ENCODE results near the gene GHDC.

Gene GHDC

GRCh38 chr17:42203354-42203753 lies 9.1 kb upstream of the GHDC start:
- Histone ChIP-seq H3K18ac (ENCODE audit: low read length) (no peak overlapping the region), H2BK12ac (ENCODE audit: low read length) (no peak overlapping the region), H2BK15ac (ENCODE audit: low read length) (no peak overlapping the region), H3K4ac (ENCODE audit: low read length) (no peak overlapping the region), H4K8ac (ENCODE audit: low read depth, low read length) (no peak overlapping the region), H3K9ac (ENCODE audit: low read depth, low read length, poor library complexity) (no peak overlapping the region), H3K9me3 (replicated peaks in 1 of 2; ENCODE audit: control insufficient read depth in 2 of 2, insufficient read depth in 1 of 2, low read depth in 1 of 2, low read length in 2 of 2) (no peaks in the 10 kb centered on the region), H3K23ac (ENCODE audit: low read depth, low read length, poor library complexity) (no peak overlapping the region), H3K36me3 (replicated peaks in 1 of 2; ENCODE audit: control insufficient read depth in 2 of 2, insufficient read depth in 2 of 2, low read length in 2 of 2) (peaks cover 32 to 95% of the 10 kb centered on the region in 2 donors), H4K91ac (ENCODE audit: low read depth, low read length, poor library complexity) (no peak overlapping the region), H2AK5ac (ENCODE audit: low read depth, low read length) (no peak overlapping the region), H3K4me1 (ENCODE audit: control insufficient read depth in 2 of 2, insufficient read depth in 1 of 2, low read depth in 1 of 2, low read length in 2 of 2) (no peaks in the 10 kb centered on the region), H3K27me3 (ENCODE audit: control insufficient read depth in 3 of 3, insufficient read depth in 3 of 3, low read depth in 1 of 3, low read length in 3 of 3) (no peaks in the 10 kb centered on the region), H3K79me1 (ENCODE audit: low read depth, low read length) (no peaks in the 10 kb centered on the region), H2AFZ (ENCODE audit: low read length) (no peak overlapping the region), H2BK120ac (ENCODE audit: low read depth, low read length) (no peak overlapping the region), H3K14ac (ENCODE audit: low read length) (no peak overlapping the region), H3K4me3 (ENCODE audit: low read length in 2 of 2) (no peak overlapping the region), H3K4me2 (ENCODE audit: insufficient read depth, low read length, poor library complexity, severe bottlenecking) (no peak overlapping the region), H3K27ac (replicated peaks; ENCODE audit: low read length) (no peak overlapping the region), H2BK5ac (ENCODE audit: low read length) (no peak overlapping the region)
- WGBS, 2 donors (ENCODE audit: extremely low coverage in 2 of 2, insufficient read length in 2 of 2, insufficient replicate concordance in 1 of 2) = no CpG with 5 or more reads among the region's 2 CpGs
- no peak for DNase-seq (ENCODE audit: low spot score)

GRCh38 chr17:42202696-42203095 lies 8.4 kb upstream of the GHDC start:
- peaks cover 32 to 89% of the 10 kb centered on the region in 2 donors for H3K36me3 ChIP-seq (replicated peaks in 1 of 2; ENCODE audit: control insufficient read depth in 2 of 2, insufficient read depth in 2 of 2, low read length in 2 of 2)
- no peaks in the 10 kb centered on the region for H3K4me1 ChIP-seq (ENCODE audit: control insufficient read depth in 2 of 2, insufficient read depth in 1 of 2, low read depth in 1 of 2, low read length in 2 of 2)
- no peak overlapping the region for H3K4me3 ChIP-seq (ENCODE audit: low read length in 2 of 2)
- H2BK15ac ChIP-seq (ENCODE audit: low read length) = no peak overlapping the region
- no peak overlapping the region for H3K27ac ChIP-seq (replicated peaks; ENCODE audit: low read length)
- H4K91ac ChIP-seq (ENCODE audit: low read depth, low read length, poor library complexity) = no peak overlapping the region
- no peak overlapping the region for H3K18ac ChIP-seq (ENCODE audit: low read length)
- H3K23ac ChIP-seq (ENCODE audit: low read depth, low read length, poor library complexity) = no peak overlapping the region
- no peak for DNase-seq (ENCODE audit: low spot score)
- no peaks in the 10 kb centered on the region for H3K9me3 ChIP-seq (replicated peaks in 1 of 2; ENCODE audit: control insufficient read depth in 2 of 2, insufficient read depth in 1 of 2, low read depth in 1 of 2, low read length in 2 of 2)
- no peak overlapping the region for H2AK5ac ChIP-seq (ENCODE audit: low read depth, low read length)
- H2BK12ac ChIP-seq (ENCODE audit: low read length) = no peak overlapping the region
- H3K14ac ChIP-seq (ENCODE audit: low read length) = no peak overlapping the region
- H3K9ac ChIP-seq (ENCODE audit: low read depth, low read length, poor library complexity) = no peak overlapping the region
- H2AFZ ChIP-seq (ENCODE audit: low read length) = no peak overlapping the region
- no CpG with 5 or more reads among the region's 5 CpGs for WGBS, 2 donors (ENCODE audit: extremely low coverage in 2 of 2, insufficient read length in 2 of 2, insufficient replicate concordance in 1 of 2)
- no peak overlapping the region for H3K4ac ChIP-seq (ENCODE audit: low read length)
- H3K79me1 ChIP-seq (ENCODE audit: low read depth, low read length) = no peaks in the 10 kb centered on the region
- H4K8ac ChIP-seq (ENCODE audit: low read depth, low read length) = no peak overlapping the region
- H2BK120ac ChIP-seq (ENCODE audit: low read depth, low read length) = no peak overlapping the region
- H3K27me3 ChIP-seq (ENCODE audit: control insufficient read depth in 3 of 3, insufficient read depth in 3 of 3, low read depth in 1 of 3, low read length in 3 of 3) = no peaks in the 10 kb centered on the region
- H2BK5ac ChIP-seq (ENCODE audit: low read length) = no peak overlapping the region
- H3K4me2 ChIP-seq (ENCODE audit: insufficient read depth, low read length, poor library complexity, severe bottlenecking) = no peak overlapping the region

- H3K27ac ChIP-seq (replicated peaks; ENCODE audit: low read length) = no peak overlapping the region
- no peak overlapping the region for H3K18ac ChIP-seq (ENCODE audit: low read length)
- H4K8ac ChIP-seq (ENCODE audit: low read depth, low read length) = no peak overlapping the region
- H3K9me3 ChIP-seq (replicated peaks in 1 of 2; ENCODE audit: control insufficient read depth in 2 of 2, insufficient read depth in 1 of 2, low read depth in 1 of 2, low read length in 2 of 2) = no peaks in the 10 kb centered on the region
- no peak overlapping the region for H2AFZ ChIP-seq (ENCODE audit: low read length)
- no peaks in the 10 kb centered on the region for H3K79me1 ChIP-seq (ENCODE audit: low read depth, low read length)
- H3K23ac ChIP-seq (ENCODE audit: low read depth, low read length, poor library complexity) = no peak overlapping the region
- no peak overlapping the region for H3K14ac ChIP-seq (ENCODE audit: low read length)
- no CpG with 5 or more reads among the region's 6 CpGs for WGBS, 2 donors (ENCODE audit: extremely low coverage in 2 of 2, insufficient read length in 2 of 2, insufficient replicate concordance in 1 of 2)
- no peak overlapping the region for H2BK5ac ChIP-seq (ENCODE audit: low read length)
- no peak for DNase-seq (ENCODE audit: low spot score)
- no peak overlapping the region for H4K91ac ChIP-seq (ENCODE audit: low read depth, low read length, poor library complexity)
- H3K4me2 ChIP-seq (ENCODE audit: insufficient read depth, low read length, poor library complexity, severe bottlenecking) = no peak overlapping the region
- H2BK120ac ChIP-seq (ENCODE audit: low read depth, low read length) = no peak overlapping the region
- no peaks in the 10 kb centered on the region for H3K27me3 ChIP-seq (ENCODE audit: control insufficient read depth in 3 of 3, insufficient read depth in 3 of 3, low read depth in 1 of 3, low read length in 3 of 3)
- no peak overlapping the region for H3K4me3 ChIP-seq (ENCODE audit: low read length in 2 of 2)
- H3K4ac ChIP-seq (ENCODE audit: low read length) = no peak overlapping the region
- peaks cover 28 to 84% of the 10 kb centered on the region in 2 donors for H3K36me3 ChIP-seq (replicated peaks in 1 of 2; ENCODE audit: control insufficient read depth in 2 of 2, insufficient read depth in 2 of 2, low read length in 2 of 2)
- H2BK12ac ChIP-seq (ENCODE audit: low read length) = no peak overlapping the region
- no peak overlapping the region for H2BK15ac ChIP-seq (ENCODE audit: low read length)
- H2AK5ac ChIP-seq (ENCODE audit: low read depth, low read length) = no peak overlapping the region
- no peaks in the 10 kb centered on the region for H3K4me1 ChIP-seq (ENCODE audit: control insufficient read depth in 2 of 2, insufficient read depth in 1 of 2, low read depth in 1 of 2, low read length in 2 of 2)
- no peak overlapping the region for H3K9ac ChIP-seq (ENCODE audit: low read depth, low read length, poor library complexity)
These were observed 7.9 kb upstream of the GHDC start for GRCh38 chr17:42202159-42202558.

GRCh38 chr17:42201458-42201772 lies 7.1 kb upstream of the GHDC start:
- H2BK5ac ChIP-seq (ENCODE audit: low read length) = no peak overlapping the region
- peaks cover 28 to 77% of the 10 kb centered on the region in 2 donors for H3K36me3 ChIP-seq (replicated peaks in 1 of 2; ENCODE audit: control insufficient read depth in 2 of 2, insufficient read depth in 2 of 2, low read length in 2 of 2)
- no peak overlapping the region for H2AFZ ChIP-seq (ENCODE audit: low read length)
- no peak overlapping the region for H2BK12ac ChIP-seq (ENCODE audit: low read length)
- no peak overlapping the region for H3K27ac ChIP-seq (replicated peaks; ENCODE audit: low read length)
- H3K4me1 ChIP-seq (ENCODE audit: control insufficient read depth in 2 of 2, insufficient read depth in 1 of 2, low read depth in 1 of 2, low read length in 2 of 2) = no peaks in the 10 kb centered on the region
- H3K14ac ChIP-seq (ENCODE audit: low read length) = no peak overlapping the region
- H3K4me2 ChIP-seq (ENCODE audit: insufficient read depth, low read length, poor library complexity, severe bottlenecking) = no peak overlapping the region
- no peak overlapping the region for H4K8ac ChIP-seq (ENCODE audit: low read depth, low read length)
- H3K9me3 ChIP-seq (replicated peaks in 1 of 2; ENCODE audit: control insufficient read depth in 2 of 2, insufficient read depth in 1 of 2, low read depth in 1 of 2, low read length in 2 of 2) = no peaks in the 10 kb centered on the region
- H3K4me3 ChIP-seq (ENCODE audit: low read length in 2 of 2) = no peak overlapping the region
- no peak overlapping the region for H2BK120ac ChIP-seq (ENCODE audit: low read depth, low read length)
- DNase-seq (ENCODE audit: low spot score) = no peak
- no peak overlapping the region for H2AK5ac ChIP-seq (ENCODE audit: low read depth, low read length)
- H4K91ac ChIP-seq (ENCODE audit: low read depth, low read length, poor library complexity) = no peak overlapping the region
- H3K79me1 ChIP-seq (ENCODE audit: low read depth, low read length) = no peaks in the 10 kb centered on the region
- H3K9ac ChIP-seq (ENCODE audit: low read depth, low read length, poor library complexity) = no peak overlapping the region
- WGBS, 2 donors (ENCODE audit: extremely low coverage in 2 of 2, insufficient read length in 2 of 2, insufficient replicate concordance in 1 of 2) = no CpG with 5 or more reads among the region's 10 CpGs
- H3K23ac ChIP-seq (ENCODE audit: low read depth, low read length, poor library complexity) = no peak overlapping the region
- H3K4ac ChIP-seq (ENCODE audit: low read length) = no peak overlapping the region
- H3K18ac ChIP-seq (ENCODE audit: low read length) = no peak overlapping the region
- H2BK15ac ChIP-seq (ENCODE audit: low read length) = no peak overlapping the region
- H3K27me3 ChIP-seq (ENCODE audit: control insufficient read depth in 3 of 3, insufficient read depth in 3 of 3, low read depth in 1 of 3, low read length in 3 of 3) = no peaks in the 10 kb centered on the region
